ENCODE results near the gene SMIM10L2A.

Gene SMIM10L2A

DNA sequence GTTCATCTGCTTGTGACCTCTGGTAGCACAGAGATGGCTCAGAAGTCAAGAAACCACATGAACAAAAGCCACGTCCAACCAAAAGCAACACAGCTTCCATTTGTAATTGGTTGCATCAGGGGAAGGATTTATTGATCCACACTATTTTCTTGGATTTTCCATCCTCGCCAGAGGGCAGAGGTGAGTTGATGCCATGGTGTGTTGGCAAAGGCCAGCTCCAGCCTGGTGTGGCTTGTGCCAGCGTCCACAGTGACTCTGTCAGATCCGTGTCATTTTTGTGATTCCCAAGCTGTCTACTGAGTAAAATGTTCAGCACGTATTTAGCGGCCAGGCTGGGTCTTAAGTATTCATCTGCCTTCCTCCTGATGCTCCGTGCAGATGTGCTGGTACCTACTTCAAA lies 30.0 kb upstream of the SMIM10L2A start (continued):
- no peak for TF ChIP-seq ZNF518A (tag by site-specific recombination; conservative IDR thresholded peaks at IDR 0.05; ENCODE audit: low read depth)
- TF ChIP-seq, protein P1, sequence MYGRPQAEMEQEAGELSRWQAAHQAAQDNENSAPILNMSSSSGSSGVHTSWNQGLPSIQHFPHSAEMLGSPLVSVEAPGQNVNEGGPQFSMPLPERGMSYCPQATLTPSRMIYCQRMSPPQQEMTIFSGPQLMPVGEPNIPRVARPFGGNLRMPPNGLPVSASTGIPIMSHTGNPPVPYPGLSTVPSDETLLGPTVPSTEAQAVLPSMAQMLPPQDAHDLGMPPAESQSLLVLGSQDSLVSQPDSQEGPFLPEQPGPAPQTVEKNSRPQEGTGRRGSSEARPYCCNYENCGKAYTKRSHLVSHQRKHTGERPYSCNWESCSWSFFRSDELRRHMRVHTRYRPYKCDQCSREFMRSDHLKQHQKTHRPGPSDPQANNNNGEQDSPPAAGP (tag by site-specific recombination; IDR thresholded peaks at IDR 0.05), result no peak

DNA sequence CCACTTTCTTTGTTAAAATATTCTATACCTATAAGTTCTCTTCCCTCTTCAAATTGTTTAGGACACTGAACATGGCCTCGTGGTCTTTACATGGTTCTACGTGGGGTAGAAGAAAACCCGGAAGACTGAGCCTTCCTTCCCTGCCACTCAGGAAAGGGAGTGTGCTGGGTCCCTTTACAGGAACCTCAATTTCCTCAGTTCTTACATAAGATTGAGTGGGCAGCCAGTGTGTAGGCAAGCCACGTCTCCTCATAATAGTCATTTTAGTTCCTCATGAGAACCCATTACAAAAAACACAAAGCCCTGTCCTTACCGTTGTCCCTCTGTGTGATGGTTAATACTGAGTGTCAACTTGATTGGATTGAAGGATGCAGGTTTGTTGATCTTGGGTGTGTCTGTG lies 28.7 kb upstream of the SMIM10L2A start:
- no peaks in the 10 kb centered on the region for H3K4me1 ChIP-seq (ENCODE audit: control insufficient read depth, insufficient read depth, low read length)
- no peak for TF ChIP-seq ZSCAN23 (tag by site-specific recombination; IDR thresholded peaks at IDR 0.05)
- no peak for TF ChIP-seq ZNF777 (tag by site-specific recombination; IDR thresholded peaks at IDR 0.05; ENCODE audit: borderline replicate concordance)
- TF ChIP-seq ZBTB10 (tag by site-specific recombination; IDR thresholded peaks at IDR 0.05), result no peak
- no peak for TF ChIP-seq ZNF48 (tag by site-specific recombination; IDR thresholded peaks at IDR 0.05)

GRCh38 chrX:135395064-135395463 lies 26.7 kb upstream of the SMIM10L2A start:
- Histone ChIP-seq H3K27ac (ENCODE audit: extremely low read depth, low read depth, low read length) (no peak overlapping the region), H3K9me3 (ENCODE audit: control insufficient read depth, insufficient read depth, low read depth, low read length) (no peaks in the 10 kb centered on the region), H3K36me3 (ENCODE audit: control insufficient read depth in 2 of 2, insufficient read depth in 1 of 2, low read length in 2 of 2) (no peaks in the 10 kb centered on the region), H3K4me3 (ENCODE audit: low read depth, low read length) (no peak overlapping the region), H3K4me1 (ENCODE audit: control insufficient read depth, insufficient read depth, low read length) (no peaks in the 10 kb centered on the region)
- POLR2A ChIA-PET, result no interaction called here
- TF ChIP-seq ZFHX2 (tag by site-specific recombination; conservative IDR thresholded peaks at IDR 0.05), result no peak
- no peak for TF ChIP-seq ZBTB7A (tag by site-specific recombination; IDR thresholded peaks at IDR 0.05; ENCODE audit: low read depth)
- no peak for TF ChIP-seq ZBTB21 (tag by site-specific recombination; IDR thresholded peaks at IDR 0.05)
- TF ChIP-seq ZNF777 (tag by site-specific recombination; IDR thresholded peaks at IDR 0.05; ENCODE audit: borderline replicate concordance), result no peak
- CTCF ChIA-PET, result no interaction called here

More for the DNA sequence above, 28.7 kb upstream of the SMIM10L2A start:
- ChIA-PET POLR2A (no interaction called here), CTCF (interaction anchor here (0.9 kb wide), 1 partner anchor 123 kb away, joined by 3 read pairs; no protein-coding TSS in a partner anchor)
- Histone ChIP-seq H3K4me3 (ENCODE audit: low read depth, low read length) (no peak overlapping the region), H3K9me3 (ENCODE audit: control insufficient read depth, insufficient read depth, low read depth, low read length) (no peaks in the 10 kb centered on the region), H3K36me3 (ENCODE audit: control insufficient read depth in 2 of 2, insufficient read depth in 1 of 2, low read length in 2 of 2) (no peaks in the 10 kb centered on the region), H3K27ac (ENCODE audit: extremely low read depth, low read depth, low read length) (no peak overlapping the region)

DNA sequence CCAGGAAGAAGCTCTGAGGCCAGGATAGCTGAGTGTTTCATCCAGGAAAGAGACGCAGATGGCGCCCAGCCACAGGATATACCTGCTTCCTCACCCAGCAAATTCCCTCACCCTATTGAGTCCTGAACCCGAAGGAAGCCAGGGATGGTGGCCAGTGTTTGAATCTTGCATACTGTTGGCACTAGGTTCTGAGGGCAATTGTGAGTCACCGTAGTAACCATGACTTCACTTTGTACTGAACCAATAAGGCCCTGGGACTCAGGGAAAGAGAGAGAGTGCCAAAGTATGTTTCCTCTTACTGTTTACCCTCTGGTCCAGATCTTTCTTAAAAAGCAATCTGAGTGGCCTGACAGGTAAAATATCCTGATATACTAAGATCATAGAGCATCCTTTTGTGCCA lies 25.6 kb upstream of the SMIM10L2A start:
- POLR2A ChIA-PET, result no interaction called here
- no peak overlapping the region for H3K4me3 ChIP-seq (ENCODE audit: low read depth, low read length)
- H3K27ac ChIP-seq (ENCODE audit: extremely low read depth, low read depth, low read length), result no peak overlapping the region
- H3K36me3 ChIP-seq (ENCODE audit: control insufficient read depth in 2 of 2, insufficient read depth in 1 of 2, low read length in 2 of 2), result no peaks in the 10 kb centered on the region
- CTCF ChIA-PET, result no interaction called here
- H3K4me1 ChIP-seq (ENCODE audit: control insufficient read depth, insufficient read depth, low read length), result no peaks in the 10 kb centered on the region
- no peaks in the 10 kb centered on the region for H3K9me3 ChIP-seq (ENCODE audit: control insufficient read depth, insufficient read depth, low read depth, low read length)
- TF ChIP-seq, protein P2, sequence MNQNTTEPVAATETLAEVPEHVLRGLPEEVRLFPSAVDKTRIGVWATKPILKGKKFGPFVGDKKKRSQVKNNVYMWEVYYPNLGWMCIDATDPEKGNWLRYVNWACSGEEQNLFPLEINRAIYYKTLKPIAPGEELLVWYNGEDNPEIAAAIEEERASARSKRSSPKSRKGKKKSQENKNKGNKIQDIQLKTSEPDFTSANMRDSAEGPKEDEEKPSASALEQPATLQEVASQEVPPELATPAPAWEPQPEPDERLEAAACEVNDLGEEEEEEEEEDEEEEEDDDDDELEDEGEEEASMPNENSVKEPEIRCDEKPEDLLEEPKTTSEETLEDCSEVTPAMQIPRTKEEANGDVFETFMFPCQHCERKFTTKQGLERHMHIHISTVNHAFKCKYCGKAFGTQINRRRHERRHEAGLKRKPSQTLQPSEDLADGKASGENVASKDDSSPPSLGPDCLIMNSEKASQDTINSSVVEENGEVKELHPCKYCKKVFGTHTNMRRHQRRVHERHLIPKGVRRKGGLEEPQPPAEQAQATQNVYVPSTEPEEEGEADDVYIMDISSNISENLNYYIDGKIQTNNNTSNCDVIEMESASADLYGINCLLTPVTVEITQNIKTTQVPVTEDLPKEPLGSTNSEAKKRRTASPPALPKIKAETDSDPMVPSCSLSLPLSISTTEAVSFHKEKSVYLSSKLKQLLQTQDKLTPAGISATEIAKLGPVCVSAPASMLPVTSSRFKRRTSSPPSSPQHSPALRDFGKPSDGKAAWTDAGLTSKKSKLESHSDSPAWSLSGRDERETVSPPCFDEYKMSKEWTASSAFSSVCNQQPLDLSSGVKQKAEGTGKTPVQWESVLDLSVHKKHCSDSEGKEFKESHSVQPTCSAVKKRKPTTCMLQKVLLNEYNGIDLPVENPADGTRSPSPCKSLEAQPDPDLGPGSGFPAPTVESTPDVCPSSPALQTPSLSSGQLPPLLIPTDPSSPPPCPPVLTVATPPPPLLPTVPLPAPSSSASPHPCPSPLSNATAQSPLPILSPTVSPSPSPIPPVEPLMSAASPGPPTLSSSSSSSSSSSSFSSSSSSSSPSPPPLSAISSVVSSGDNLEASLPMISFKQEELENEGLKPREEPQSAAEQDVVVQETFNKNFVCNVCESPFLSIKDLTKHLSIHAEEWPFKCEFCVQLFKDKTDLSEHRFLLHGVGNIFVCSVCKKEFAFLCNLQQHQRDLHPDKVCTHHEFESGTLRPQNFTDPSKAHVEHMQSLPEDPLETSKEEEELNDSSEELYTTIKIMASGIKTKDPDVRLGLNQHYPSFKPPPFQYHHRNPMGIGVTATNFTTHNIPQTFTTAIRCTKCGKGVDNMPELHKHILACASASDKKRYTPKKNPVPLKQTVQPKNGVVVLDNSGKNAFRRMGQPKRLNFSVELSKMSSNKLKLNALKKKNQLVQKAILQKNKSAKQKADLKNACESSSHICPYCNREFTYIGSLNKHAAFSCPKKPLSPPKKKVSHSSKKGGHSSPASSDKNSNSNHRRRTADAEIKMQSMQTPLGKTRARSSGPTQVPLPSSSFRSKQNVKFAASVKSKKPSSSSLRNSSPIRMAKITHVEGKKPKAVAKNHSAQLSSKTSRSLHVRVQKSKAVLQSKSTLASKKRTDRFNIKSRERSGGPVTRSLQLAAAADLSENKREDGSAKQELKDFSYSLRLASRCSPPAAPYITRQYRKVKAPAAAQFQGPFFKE (tag by site-specific recombination; IDR thresholded peaks at IDR 0.05; ENCODE audit: borderline replicate concordance), result no peak
- no peak for TF ChIP-seq KLF1 (tag by site-specific recombination; IDR thresholded peaks at IDR 0.05)
- TF ChIP-seq ZNF391 (tag by site-specific recombination; IDR thresholded peaks at IDR 0.05; ENCODE audit: borderline replicate concordance, low read depth), result no peak
- no peak for TF ChIP-seq ZBTB7A (tag by site-specific recombination; IDR thresholded peaks at IDR 0.05; ENCODE audit: low read depth)
- no peak for TF ChIP-seq ZNF529 (tag by site-specific recombination; IDR thresholded peaks at IDR 0.05; ENCODE audit: insufficient replicate concordance)

All from HEK293 (cell line).